ENCODE data around the gene TH. TPM values are rescaled to one million over a fixed set of nuclear protein-coding genes. Genes with fewer than 3 reads are reported as not detected.

Gene TH
- total and polyA plus RNA-seq, 10 donors, result 0.13 to 1.0 (median 0.27) TPM; not detected in 6

DNA sequence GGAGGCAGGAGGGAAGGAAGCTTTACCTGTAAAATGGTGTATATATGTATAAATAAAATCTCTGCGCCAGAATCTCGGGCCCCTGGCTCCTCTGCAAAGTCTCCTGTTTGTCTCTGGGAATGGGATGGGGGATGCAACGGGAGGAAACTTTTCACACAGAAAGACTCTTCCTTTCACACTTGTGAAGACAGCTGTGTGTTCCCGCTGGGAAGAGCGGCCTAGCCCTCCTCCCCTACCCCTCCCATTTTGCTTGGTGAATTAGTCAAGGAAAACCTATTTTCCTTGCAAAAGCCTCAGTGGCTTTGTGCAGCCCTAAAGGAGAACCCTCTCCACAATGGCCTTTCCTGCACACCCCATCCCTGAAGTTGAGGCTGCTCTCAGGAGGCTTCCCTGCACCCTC lies 23.0 kb downstream of the TH start:
- Histone ChIP-seq H3K36me3 (no peaks in the 10 kb centered on the region), H3K9me3 (no peaks in the 10 kb centered on the region), H3K27me3 (replicated peaks in 1 of 7) (peaks cover 5 to 79% (median 61%) of the 10 kb centered on the region in 7 donors), H3K4me3 (no peak overlapping the region), H3K27ac (no peak overlapping the region), H3K4me1 (peaks cover 11 to 21% (median 20%) of the 10 kb centered on the region in 6 donors)
- TF ChIP-seq POLR2AphosphoS5 (IDR thresholded peaks at IDR 0.05) (no peak), POLR2A (IDR thresholded peaks at IDR 0.05) (no peak)
- TF ChIP-seq, protein P1, sequence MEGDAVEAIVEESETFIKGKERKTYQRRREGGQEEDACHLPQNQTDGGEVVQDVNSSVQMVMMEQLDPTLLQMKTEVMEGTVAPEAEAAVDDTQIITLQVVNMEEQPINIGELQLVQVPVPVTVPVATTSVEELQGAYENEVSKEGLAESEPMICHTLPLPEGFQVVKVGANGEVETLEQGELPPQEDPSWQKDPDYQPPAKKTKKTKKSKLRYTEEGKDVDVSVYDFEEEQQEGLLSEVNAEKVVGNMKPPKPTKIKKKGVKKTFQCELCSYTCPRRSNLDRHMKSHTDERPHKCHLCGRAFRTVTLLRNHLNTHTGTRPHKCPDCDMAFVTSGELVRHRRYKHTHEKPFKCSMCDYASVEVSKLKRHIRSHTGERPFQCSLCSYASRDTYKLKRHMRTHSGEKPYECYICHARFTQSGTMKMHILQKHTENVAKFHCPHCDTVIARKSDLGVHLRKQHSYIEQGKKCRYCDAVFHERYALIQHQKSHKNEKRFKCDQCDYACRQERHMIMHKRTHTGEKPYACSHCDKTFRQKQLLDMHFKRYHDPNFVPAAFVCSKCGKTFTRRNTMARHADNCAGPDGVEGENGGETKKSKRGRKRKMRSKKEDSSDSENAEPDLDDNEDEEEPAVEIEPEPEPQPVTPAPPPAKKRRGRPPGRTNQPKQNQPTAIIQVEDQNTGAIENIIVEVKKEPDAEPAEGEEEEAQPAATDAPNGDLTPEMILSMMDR (IDR thresholded peaks at IDR 0.05 in 8 of 11, conservative IDR thresholded peaks at IDR 0.05 in 3 of 11), result no peak
- intact Hi-C loops (cut with DNase I; ENCODE audit: low total_unique reads), result no loop called here
- WGBS, 5 donors, result 45 to 55% (median 50%) methylated on average over 5 of the region's 5 CpGs
- no peak for DNase-seq

DNA sequence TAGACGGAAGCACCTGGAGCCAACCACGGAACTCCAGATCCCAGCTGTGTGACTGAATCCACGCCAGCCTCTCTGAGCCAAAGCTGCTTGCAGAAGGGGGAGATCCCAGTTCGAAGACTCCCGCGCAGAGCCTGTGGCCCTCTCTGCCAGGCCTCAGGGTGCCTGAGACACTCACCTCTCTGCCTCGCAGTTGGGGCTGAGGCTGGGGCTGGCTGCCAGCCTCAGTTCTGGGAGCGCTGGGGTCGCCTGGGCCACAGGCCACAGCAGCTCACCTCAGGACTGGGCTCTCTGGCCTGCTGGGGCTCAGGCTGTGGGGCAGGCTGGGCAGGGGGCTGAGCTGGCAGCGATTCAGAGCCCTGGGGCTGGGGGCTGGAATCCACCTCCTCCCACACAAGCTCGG lies 24.2 kb downstream of the TH start:
- 37 to 71% (median 51%) methylated on average over 9 to 11 of the region's 11 CpGs for WGBS, 5 donors
- DNase-seq, result no peak
- intact Hi-C loops (cut with DNase I; ENCODE audit: low total_unique reads), result no loop called here
- Histone ChIP-seq H3K27me3 (replicated peaks in 1 of 7) (peaks cover 5 to 91% (median 73%) of the 10 kb centered on the region in 7 donors), H3K4me1 (peaks cover 11 to 33% (median 23%) of the 10 kb centered on the region in 6 donors), H3K27ac (no peak overlapping the region), H3K36me3 (no peaks in the 10 kb centered on the region), H3K4me3 (no peak overlapping the region), H3K9me3 (no peaks in the 10 kb centered on the region)
- TF ChIP-seq POLR2AphosphoS5 (IDR thresholded peaks at IDR 0.05), result no peak
- TF ChIP-seq, protein P1 (IDR thresholded peaks at IDR 0.05 in 8 of 11, conservative IDR thresholded peaks at IDR 0.05 in 3 of 11), result no peak
- no peak for TF ChIP-seq POLR2A (IDR thresholded peaks at IDR 0.05)

DNA sequence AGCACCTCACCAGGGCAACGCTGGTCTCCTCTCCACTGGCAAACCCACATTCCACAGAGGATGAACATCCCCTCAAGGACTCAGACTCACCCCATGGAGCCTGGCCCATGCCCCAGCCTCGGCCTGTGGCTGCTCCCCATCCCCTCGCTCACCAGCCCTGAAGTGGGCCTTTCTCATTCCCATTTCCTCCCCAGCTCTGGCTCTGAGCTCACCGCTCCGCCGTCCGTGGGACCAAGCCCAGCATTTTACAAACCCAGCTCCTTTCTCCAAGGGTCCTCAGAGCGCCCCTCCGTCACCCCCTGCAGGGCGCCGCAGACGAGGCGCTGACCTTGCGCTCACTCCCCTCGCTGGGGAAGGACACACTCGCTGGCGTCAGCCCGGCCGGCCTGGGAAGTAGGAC lies 25.6 kb downstream of the TH start:
- no peak for TF ChIP-seq POLR2A (IDR thresholded peaks at IDR 0.05)
- no peak for TF ChIP-seq POLR2AphosphoS5 (IDR thresholded peaks at IDR 0.05)
- TF ChIP-seq, protein P1 (IDR thresholded peaks at IDR 0.05 in 8 of 11, conservative IDR thresholded peaks at IDR 0.05 in 3 of 11), result no peak
- WGBS, 5 donors, result 36 to 52% (median 43%) methylated on average over 19 of the region's 19 CpGs
- peaks cover 4 to 24% (median 13%) of the 10 kb centered on the region in 6 donors for H3K4me1 ChIP-seq

DNA sequence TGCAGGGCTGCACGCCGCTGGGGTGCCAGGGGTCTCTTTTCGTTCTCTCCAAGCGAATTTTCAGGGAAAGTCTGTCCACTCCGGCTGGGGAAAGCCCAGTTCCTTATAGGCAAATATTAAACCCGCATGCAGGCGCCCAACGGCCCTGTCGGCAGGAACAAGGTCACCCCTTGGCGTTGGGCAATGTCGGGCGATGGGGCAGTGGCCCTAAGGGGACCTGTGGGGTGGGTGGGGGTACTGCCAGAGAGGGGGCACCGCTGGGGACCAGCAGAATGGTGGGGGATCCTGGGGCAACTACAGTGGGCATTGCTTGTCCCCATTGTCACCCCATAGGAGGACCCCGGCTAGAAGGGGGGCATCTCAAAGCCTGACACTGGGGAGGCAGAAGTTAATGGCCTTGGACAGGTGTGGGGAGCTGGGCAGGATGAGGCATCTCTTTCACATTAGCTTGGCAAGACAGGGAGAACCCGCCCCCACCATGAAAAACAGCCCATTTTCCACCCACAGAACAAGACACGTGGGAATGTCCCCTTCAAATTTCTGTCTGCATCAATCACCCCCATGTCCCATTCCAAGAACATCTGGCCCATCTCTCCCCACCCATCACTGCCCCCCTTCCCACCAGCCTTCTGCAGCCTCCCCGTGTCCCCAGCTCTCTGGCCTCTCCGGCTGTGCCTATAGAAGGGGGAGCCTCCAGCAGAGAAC lies 26.9 kb downstream of the TH start:
- H3K27ac ChIP-seq, result no peak overlapping the region
- DNase-seq, result no peak
- WGBS, 5 donors, result 11 to 21% (median 12%) methylated on average over 13 to 18 of the region's 18 CpGs
- intact Hi-C loops (cut with DNase I; ENCODE audit: low total_unique reads), result no loop called here
- H3K27me3 ChIP-seq (replicated peaks in 1 of 7), result peaks cover 9 to 100% (median 87%) of the 10 kb centered on the region in 7 donors
- no peaks in the 10 kb centered on the region for H3K36me3 ChIP-seq
- H3K9me3 ChIP-seq, result no peaks in the 10 kb centered on the region
- H3K4me1 ChIP-seq, result peaks cover 4 to 38% (median 26%) of the 10 kb centered on the region in 6 donors
- TF ChIP-seq, protein P1 (IDR thresholded peaks at IDR 0.05 in 8 of 11, conservative IDR thresholded peaks at IDR 0.05 in 3 of 11), result no peak
- no peak for TF ChIP-seq POLR2AphosphoS5 (IDR thresholded peaks at IDR 0.05)
- peak overlapping the region in 3 of 8 donors; percentile 13 to 53 (median 20) for H3K4me3 ChIP-seq

More for the DNA sequence above, 25.6 kb downstream of the TH start:
- H3K9me3 ChIP-seq, result no peaks in the 10 kb centered on the region
- no peak for DNase-seq
- H3K4me3 ChIP-seq, result no peak overlapping the region
- peaks cover 5 to 100% (median 83%) of the 10 kb centered on the region in 7 donors for H3K27me3 ChIP-seq (replicated peaks in 1 of 7)
- H3K27ac ChIP-seq, result no peak overlapping the region
- intact Hi-C loops (cut with DNase I; ENCODE audit: low total_unique reads), result no loop called here
- H3K36me3 ChIP-seq, result no peaks in the 10 kb centered on the region

All from spleen (tissue), 11 donors.